Tibial artery (tissue), 4 donors: Measurements from ENCODE around the gene ISYNA1.

Source experiments
- DNase-seq, 2 donors: peaks; one replicate each; pipeline ENCODE4 v3.0.0-alpha.2; 2019
- H3K27ac ChIP-seq, 2 donors: fragments of 200-600 bp; sonication (generic) in 1 of 2; 1 replicate in 1 of 2; 2 replicates in 1 of 2; pipeline ENCODE4 v1.5.1; 2018 to 2019; ENCODE audit warnings: mild to moderate bottlenecking in 1 of 2
- H3K27me3 ChIP-seq, 2 donors: fragments of 200-600 bp; sonication (generic) in 1 of 2; one replicate each; pipeline versions ENCODE4 v1.5.1 to v1.6.0; 2016 to 2019
- H3K36me3 ChIP-seq, 3 donors: fragments of 200-600 bp; sonication (generic) in 2 of 3; one replicate each; pipeline ENCODE4 v1.5.1; 2016 to 2019; ENCODE audit warnings: mild to moderate bottlenecking in 2 of 3
- H3K4me1 ChIP-seq, 4 donors: fragments of 200-600 bp; sonication (generic) in 2 of 4; 1 replicate in 3 of 4; 2 replicates in 1 of 4; pipeline ENCODE4 v1.5.1; 2016 to 2019
- H3K4me3 ChIP-seq, 2 donors: fragments of 200-600 bp; sonication (generic) in 1 of 2; 1 replicate in 1 of 2; 2 replicates in 1 of 2; pipeline ENCODE4 v1.5.1; 2018 to 2019; ENCODE audit warnings: mild to moderate bottlenecking in 2 of 2
- H3K9me3 ChIP-seq, 3 donors: fragments of 200-600 bp; sonication (generic) in 1 of 3; one replicate each; pipeline ENCODE4 v1.5.1; 2016 to 2019
- intact Hi-C: fragments of 100-400 bp; cut with DNase I; formaldehyde crosslinking; loops from one replicate; pipeline ENCODE4 v1.15.0; 2023; ENCODE audit warnings: low total_unique reads
- TF ChIP-seq, protein P1 (sequence below), 2 experiments: fragments of 200-600 bp in 1 of 2; fragments of 450-650 bp in 1 of 2; IDR thresholded peaks; one replicate each; pipeline ENCODE4 v1.5.1; 2017 to 2019; ENCODE audit warnings: antibody characterized with exemption in 2 of 2, mild to moderate bottlenecking in 1 of 2, moderate library complexity in 1 of 2

The ISYNA1 gene

DNA sequence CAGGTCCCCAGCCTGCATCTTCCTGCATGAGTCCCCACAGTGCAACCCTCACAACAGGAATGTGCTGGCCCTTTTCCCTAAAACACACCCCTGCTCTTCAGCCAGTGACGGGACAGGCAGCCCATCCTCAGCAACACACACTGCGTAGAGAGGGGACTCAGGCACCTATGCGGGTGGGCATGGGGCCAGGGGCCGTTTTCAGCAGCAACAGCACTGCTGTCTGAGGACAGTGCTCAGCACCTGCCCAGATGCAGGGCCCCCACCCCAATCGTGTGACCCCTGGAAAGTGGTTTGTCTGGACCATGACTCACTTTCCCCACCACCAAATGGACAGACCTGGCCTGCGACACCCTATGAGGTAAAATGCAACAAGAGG, 28.0 kb upstream of the ISYNA1 start:
- H3K27me3 ChIP-seq = no peaks in the 10 kb centered on the region
- TF ChIP-seq, protein P1, sequence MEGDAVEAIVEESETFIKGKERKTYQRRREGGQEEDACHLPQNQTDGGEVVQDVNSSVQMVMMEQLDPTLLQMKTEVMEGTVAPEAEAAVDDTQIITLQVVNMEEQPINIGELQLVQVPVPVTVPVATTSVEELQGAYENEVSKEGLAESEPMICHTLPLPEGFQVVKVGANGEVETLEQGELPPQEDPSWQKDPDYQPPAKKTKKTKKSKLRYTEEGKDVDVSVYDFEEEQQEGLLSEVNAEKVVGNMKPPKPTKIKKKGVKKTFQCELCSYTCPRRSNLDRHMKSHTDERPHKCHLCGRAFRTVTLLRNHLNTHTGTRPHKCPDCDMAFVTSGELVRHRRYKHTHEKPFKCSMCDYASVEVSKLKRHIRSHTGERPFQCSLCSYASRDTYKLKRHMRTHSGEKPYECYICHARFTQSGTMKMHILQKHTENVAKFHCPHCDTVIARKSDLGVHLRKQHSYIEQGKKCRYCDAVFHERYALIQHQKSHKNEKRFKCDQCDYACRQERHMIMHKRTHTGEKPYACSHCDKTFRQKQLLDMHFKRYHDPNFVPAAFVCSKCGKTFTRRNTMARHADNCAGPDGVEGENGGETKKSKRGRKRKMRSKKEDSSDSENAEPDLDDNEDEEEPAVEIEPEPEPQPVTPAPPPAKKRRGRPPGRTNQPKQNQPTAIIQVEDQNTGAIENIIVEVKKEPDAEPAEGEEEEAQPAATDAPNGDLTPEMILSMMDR (IDR thresholded peaks at IDR 0.05) = no peak
- intact Hi-C loops = loop anchor here (5.0 kb wide), 1 partner anchor 56 kb away; the partner anchor contains the start of gene ELL
- H3K4me1 ChIP-seq = peaks cover 24 to 92% (median 71%) of the 10 kb centered on the region in 4 donors
- no peak for DNase-seq
- H3K9me3 ChIP-seq = no peaks in the 10 kb centered on the region
- H3K4me3 ChIP-seq = no peak overlapping the region
- peaks cover 0 to 35% (median 14%) of the 10 kb centered on the region in 3 donors for H3K36me3 ChIP-seq
- H3K27ac ChIP-seq = peak overlapping the region; percentile 92

- H3K4me1 ChIP-seq = peaks cover 29 to 95% (median 72%) of the 10 kb centered on the region in 4 donors
- intact Hi-C loops = loop anchor here (5.0 kb wide), 1 partner anchor 57 kb away; the partner anchor contains the start of gene ELL
- H3K27me3 ChIP-seq = no peaks in the 10 kb centered on the region
- H3K36me3 ChIP-seq = peaks cover 0 to 35% (median 14%) of the 10 kb centered on the region in 3 donors
- no peak for DNase-seq
- TF ChIP-seq, protein P1 (IDR thresholded peaks at IDR 0.05) = no peak
- no peak overlapping the region for H3K4me3 ChIP-seq
- peak overlapping the region; percentile 92 for H3K27ac ChIP-seq
- no peaks in the 10 kb centered on the region for H3K9me3 ChIP-seq
Measured at GRCh38 chr19:18465214-18465963, 27.5 kb upstream of the ISYNA1 start.

GRCh38 chr19:18464646-18465045, 26.7 kb upstream of the ISYNA1 start:
- TF ChIP-seq, protein P1 (IDR thresholded peaks at IDR 0.05) = no peak
- Histone ChIP-seq H3K36me3 (peaks cover 0 to 34% (median 19%) of the 10 kb centered on the region in 3 donors), H3K27ac (peak overlapping the region; percentile 92), H3K4me1 (peaks cover 35 to 95% (median 72%) of the 10 kb centered on the region in 4 donors), H3K27me3 (no peaks in the 10 kb centered on the region), H3K9me3 (no peaks in the 10 kb centered on the region), H3K4me3 (no peak overlapping the region)
- intact Hi-C loops = loop anchor here (5.0 kb wide), 1 partner anchor 58 kb away; the partner anchor contains the start of gene ELL
- peak; percentile 95 to 96 for DNase-seq

DNA sequence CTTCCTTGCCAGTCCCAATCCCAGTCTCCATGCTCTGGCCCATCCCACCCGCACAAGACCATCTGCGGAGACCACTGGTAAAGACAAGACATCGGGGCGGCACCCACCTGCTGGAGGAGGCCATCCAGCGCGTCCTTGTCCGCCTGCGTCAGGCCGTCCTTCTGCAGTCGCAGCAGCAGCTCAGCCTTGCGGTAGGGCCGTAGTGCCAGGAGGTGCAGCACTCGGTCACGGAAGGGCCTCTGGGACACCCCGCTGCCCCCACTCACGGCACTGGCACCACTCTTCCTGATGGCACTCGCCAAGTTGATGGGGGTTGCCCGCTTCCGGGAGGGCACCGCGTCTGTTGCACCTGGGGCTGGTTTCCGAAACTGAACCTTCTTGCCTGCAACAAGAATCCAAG, 23.5 kb upstream of the ISYNA1 start:
- intact Hi-C loops = no loop called here
- peaks cover 34 to 90% (median 72%) of the 10 kb centered on the region in 4 donors for H3K4me1 ChIP-seq
- H3K4me3 ChIP-seq = no peak overlapping the region
- H3K27me3 ChIP-seq = no peaks in the 10 kb centered on the region
- no peak for DNase-seq
- no peaks in the 10 kb centered on the region for H3K9me3 ChIP-seq
- peak overlapping the region; percentile 74 to 92 for H3K27ac ChIP-seq
- peaks cover 0 to 55% (median 42%) of the 10 kb centered on the region in 3 donors for H3K36me3 ChIP-seq
- TF ChIP-seq, protein P1 (IDR thresholded peaks at IDR 0.05) = no peak

DNA sequence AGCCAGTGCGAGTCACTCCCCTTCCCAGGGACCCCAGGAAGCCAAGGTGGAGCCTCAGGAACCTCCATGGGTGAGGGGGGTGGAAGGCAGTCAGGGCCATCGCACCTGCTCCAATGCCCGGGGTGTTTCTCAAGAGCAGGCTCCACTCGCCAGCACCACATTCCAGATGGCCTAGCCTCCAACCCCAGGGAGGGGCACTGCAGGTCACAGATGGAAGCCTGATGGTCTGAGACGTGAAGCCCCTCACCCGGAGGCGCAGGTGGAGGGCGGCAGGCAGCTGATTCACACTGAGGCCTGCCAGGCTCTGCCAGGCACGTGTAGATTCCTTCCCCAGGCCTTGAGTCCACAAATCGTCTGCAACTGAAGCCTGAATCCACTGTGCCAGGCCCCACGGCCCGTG, 23.0 kb upstream of the ISYNA1 start:
- no peaks in the 10 kb centered on the region for H3K27me3 ChIP-seq
- peaks cover 31 to 87% (median 68%) of the 10 kb centered on the region in 4 donors for H3K4me1 ChIP-seq
- no peaks in the 10 kb centered on the region for H3K9me3 ChIP-seq
- TF ChIP-seq, protein P1 (IDR thresholded peaks at IDR 0.05) = no peak
- peaks cover 0 to 60% (median 42%) of the 10 kb centered on the region in 3 donors for H3K36me3 ChIP-seq
- H3K4me3 ChIP-seq = no peak overlapping the region
- DNase-seq = no peak
- intact Hi-C loops = no loop called here
- peak overlapping the region; percentile 74 to 92 for H3K27ac ChIP-seq
